NCI-H1436 treated with DMSO at 0.1 percent for 48 hours (cell line): ENCODE results near the gene PTPMT1.
"Not testable (repeated sequence)": the region's sequence is repeated elsewhere in the genome, so short reads cannot be mapped to it uniquely, and the experiment has no call there.

Experiments used
- DNase-seq: peaks from one replicate; lab custom pipeline; 2025; lab: John Stamatoyannopoulos, UW

Gene PTPMT1

GRCh38 chr11:47565340-47566148 lies at the start of gene PTPMT1:
PTPMT1 (plus strand) TSS chr11:47565599; CDS start chr11:47565623, 24 bp downstream.
- no peak for DNase-seq

GRCh38 chr11:47516155-47516554 lies 49.2 kb upstream of the PTPMT1 start:
- DNase-seq = peak; percentile 15

- DNase-seq = no peak
These were observed 48.2 kb upstream of the PTPMT1 start for GRCh38 chr11:47516984-47517853.

GRCh38 chr11:47518212-47518964 lies 47.0 kb upstream of the PTPMT1 start:
- DNase-seq = no peak

DNA sequence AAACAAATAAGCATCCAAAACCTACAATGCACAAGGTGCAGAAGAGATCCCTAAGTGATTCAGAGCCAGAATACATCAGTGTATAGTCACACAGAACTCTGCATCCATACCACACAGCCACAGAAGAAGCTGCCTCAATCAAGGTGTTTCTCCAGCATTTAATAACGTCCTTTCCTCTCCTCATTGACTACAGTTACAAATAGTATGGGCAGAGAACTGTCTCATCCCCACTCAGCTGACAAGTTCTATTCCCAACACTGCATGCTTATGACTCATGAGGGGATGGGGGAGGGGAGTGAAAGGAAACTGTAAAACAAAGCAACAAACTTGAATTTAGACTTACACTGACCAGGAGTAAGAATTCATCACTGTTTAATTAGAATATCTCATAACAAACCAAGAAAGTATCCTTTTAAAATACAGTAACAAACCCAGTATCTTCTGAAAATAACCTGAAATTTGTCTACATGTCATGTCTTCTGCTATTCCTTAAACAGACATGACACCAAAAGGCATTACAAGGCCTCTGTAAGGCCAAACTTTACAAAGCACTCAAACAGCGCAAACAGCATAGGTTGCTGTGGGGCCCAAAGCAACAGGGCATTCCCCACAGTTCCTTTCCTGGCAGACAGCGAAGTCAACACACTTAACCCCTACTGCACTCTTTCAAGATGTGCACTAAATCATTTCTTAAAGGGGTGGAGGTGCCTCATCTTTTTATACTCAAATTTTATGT lies 41.7 kb upstream of the PTPMT1 start:
- no peak for DNase-seq

- DNase-seq = no peak
These were observed 41.0 kb upstream of the PTPMT1 start for GRCh38 chr11:47524291-47524874.

DNA sequence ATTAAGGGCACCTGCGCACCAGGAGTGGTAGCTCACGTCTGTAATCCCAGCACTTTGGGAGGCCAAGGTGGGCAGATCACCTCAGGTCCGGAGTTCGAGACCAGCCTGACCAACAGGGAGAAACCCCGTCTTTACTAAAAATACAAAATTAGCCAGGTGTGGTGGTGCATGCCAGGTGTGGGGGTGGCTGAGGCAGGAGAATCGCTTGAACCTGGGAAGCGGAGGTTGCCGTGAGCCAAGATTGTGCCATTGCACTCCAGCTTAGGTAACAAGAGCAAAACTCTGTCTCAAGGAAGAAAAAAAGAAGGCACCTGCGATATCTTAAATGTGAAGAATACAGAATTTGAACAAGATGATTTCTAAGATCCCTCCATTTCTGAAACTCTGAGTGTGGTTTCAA lies 39.4 kb upstream of the PTPMT1 start:
- not testable (repeated sequence) for DNase-seq

DNA sequence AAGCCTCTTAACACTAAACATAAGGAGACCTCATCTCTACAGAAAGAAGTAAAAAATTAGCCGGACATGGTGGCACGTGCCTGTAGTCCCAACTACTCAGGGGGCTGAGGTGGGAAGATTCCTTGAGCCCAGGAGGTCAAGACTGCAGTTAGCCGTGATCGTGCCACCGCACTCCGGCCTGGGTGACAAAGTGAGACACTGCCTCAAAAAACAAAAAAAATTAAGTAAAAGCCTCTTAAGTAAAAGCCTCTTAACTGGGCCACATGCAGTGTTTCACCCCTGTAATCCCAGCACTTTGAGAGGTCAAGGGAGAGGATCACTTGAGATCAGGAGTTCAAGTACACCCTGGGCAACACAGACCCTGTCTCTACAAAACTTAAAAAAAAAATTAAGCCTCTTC lies 38.2 kb upstream of the PTPMT1 start:
- no peak for DNase-seq

- DNase-seq = no peak
These were observed 35.4 kb upstream of the PTPMT1 start for GRCh38 chr11:47529951-47530350.

- DNase-seq = not testable (repeated sequence)
These were observed 34.7 kb upstream of the PTPMT1 start for GRCh38 chr11:47530721-47531120.

GRCh38 chr11:47531666-47532065 lies 33.7 kb upstream of the PTPMT1 start:
- DNase-seq = no peak

DNA sequence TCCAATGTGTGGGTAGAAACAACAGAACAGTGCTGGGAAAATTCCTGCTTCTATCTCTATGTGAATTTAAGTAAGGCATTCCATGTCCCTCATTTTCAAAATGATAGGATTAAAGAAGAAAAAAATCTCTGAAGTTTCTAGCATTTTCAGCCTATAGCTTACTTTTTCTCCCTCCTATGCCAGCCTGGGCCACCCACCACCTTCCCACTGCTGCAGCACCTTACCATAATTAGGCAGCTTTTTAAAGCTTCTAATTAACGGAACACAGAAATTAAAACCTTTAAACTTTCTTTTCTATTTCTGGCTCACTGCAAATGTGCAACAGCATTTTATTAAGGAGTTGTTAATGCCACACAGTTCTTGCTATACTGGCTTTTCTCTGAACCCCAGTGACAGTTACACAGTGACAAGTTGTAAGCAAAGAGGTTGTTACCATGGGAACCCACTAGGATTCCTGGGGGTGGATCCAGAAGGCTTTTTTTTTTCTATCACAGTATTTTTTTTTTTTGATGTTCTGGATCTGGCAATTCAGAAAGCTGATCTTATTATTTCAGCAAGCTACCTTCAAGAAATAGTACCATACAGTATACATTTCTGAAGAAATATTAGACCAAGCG lies 32.7 kb upstream of the PTPMT1 start:
- DNase-seq = no peak

GRCh38 chr11:47533690-47534151 lies 31.7 kb upstream of the PTPMT1 start:
- no peak for DNase-seq

GRCh38 chr11:47534704-47535251 lies 30.6 kb upstream of the PTPMT1 start:
- no peak for DNase-seq

- DNase-seq = no peak
These were observed 28.5 kb upstream of the PTPMT1 start for GRCh38 chr11:47536915-47537314.

DNA sequence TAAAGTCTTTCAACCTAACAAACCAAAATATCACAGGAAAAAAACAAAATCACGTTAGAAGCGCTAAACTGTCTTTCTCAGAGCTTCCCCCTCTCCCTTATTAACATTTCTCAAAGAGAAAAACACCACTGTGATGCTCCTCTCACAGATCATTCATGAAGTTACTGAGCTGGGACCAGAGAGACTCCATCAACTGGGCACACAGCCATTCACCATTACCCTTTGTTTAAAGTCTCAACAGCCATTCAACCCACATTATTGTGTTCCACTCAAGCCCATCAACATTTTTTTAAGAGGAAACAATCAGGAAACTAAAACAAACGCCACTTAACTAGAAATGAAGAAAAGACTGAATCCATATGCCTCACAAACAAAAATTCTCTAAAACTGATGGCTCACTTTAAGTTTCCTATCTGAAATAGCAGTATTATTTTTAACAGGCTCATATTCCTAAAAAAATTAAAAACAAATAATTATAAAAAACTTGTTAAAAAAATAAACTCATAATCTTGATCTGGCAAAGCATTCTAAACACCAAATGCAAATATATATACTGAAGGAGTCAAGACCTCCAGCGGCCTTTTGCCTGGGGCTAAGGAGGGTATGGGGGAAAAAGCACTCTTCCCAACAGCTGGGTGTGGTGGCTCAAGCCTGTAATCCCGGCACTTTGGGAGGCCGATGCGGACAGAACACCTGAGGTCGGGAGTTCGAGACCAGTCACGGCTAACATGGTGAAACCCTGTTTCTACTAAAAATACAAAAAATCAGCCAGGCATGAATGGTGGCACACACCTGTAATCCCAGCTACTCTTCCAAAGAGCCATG lies 26.4 kb upstream of the PTPMT1 start:
- no peak for DNase-seq

DNA sequence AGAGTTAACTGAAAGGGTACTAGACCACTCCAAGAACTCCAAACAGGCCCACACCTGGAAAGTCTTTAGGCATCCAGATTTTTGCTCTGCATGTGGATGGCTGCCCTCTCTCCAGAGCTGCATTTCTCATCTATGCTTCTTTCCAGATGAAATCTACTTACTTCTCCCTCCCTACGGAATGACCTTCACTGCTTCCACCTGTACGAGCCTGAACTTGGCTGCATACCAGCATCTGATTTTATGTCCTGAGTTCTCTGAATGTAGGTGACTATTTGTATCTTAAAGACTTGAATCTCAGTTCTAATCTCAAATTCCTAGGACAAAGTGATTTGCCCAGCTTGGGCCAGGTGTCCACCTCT lies 25.7 kb upstream of the PTPMT1 start:
- no peak for DNase-seq

DNA sequence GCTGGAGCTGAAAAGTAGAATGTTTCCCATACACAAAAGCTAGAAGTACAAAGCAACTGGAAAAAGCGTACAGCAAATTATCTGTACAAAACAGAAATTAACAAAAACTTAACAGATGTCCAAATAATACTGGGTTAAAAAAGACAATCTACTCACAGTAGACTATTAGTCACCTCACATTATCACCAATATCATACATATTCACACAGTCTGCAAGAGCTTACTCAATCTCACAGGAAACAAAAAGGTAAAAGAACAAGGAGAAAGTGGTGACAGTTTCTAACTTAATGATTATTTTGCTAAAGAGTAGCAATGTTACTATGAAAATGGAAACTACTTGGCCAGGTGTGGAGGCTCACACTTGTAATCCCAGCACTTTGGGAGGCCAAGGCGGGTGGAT lies 24.3 kb upstream of the PTPMT1 start:
- no peak for DNase-seq

DNA sequence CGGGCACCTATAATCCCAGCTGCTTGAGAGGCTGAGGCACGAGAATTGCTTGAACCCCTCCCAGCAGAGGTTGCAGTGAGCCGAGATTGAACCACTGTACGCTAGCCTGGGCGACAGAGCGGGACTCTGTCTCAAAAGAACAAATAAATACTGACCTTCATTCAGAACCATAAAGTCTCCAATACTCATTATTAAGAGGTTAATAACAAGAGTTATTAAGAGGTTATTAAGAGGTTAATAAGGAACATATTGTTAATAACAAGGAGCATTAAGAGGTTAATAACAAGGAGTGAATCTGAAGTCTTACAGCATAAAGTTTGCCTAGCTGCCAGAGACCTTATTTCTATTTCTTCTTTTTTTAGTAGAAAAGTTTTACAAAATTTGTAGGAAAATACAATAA lies 20.1 kb upstream of the PTPMT1 start:
- DNase-seq = no peak

DNA sequence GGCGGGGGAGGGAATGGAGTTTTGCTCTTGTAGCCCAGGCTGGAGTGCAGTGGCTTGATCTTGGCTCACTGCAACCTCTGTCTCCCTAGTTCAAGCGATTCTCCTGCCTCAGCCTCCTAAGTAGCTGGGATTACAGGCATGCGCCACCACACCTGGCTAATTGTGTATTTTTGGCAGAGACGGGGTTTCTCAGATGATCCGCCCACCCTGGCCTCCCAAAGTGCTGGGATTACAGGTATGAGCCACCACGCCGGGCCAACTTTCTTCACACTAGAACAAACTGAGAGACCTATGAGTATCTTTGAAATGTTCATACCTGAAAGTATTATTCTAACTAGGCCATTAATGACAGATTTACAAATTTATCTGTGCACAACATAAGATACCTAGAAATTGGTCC lies 19.1 kb upstream of the PTPMT1 start:
- DNase-seq = not testable (repeated sequence)
